GM12891 (cell line): Measurements from ENCODE around the gene AKT1.

Source experiments
- DNase-seq: peaks from one replicate; pipeline ENCODE4 v3.0.0; 2011; ENCODE audit warnings: low spot score; ENCODE audit not compliant: insufficient read length
- FAIRE-seq: peaks from 2 replicates; lab custom pipeline; 2011; peaks lifted over from hg19 to GRCh38; lab: Jason Lieb, UNC
- PAX5 ChIP-seq: IDR thresholded peaks from 2 replicates; pipeline ENCODE4 v1.6.1; 2011; ENCODE audit warnings: low read length, moderate library complexity, mild to moderate bottlenecking; ENCODE audit not compliant: insufficient read depth, severe bottlenecking
- POLR2A ChIP-seq: IDR thresholded peaks from 2 replicates; pipeline ENCODE4 v1.6.1; 2011; ENCODE audit warnings: low read depth, low read length, control low read depth
- POLR2AphosphoS5 ChIP-seq: IDR thresholded peaks from 2 replicates; pipeline ENCODE4 v1.6.1; 2011; ENCODE audit warnings: low read depth, low read length, control low read depth
- POU2F2 ChIP-seq: IDR thresholded peaks from 2 replicates; pipeline ENCODE4 v1.6.1; 2011; ENCODE audit warnings: low read depth, mild to moderate bottlenecking, control low read depth, low read length, moderate library complexity
- SPI1 ChIP-seq: IDR thresholded peaks from 2 replicates; pipeline ENCODE4 v1.6.1; 2011; ENCODE audit warnings: low read depth, low read length, control low read depth
- TAF1 ChIP-seq: IDR thresholded peaks from 2 replicates; pipeline ENCODE4 v1.6.1; 2011; ENCODE audit warnings: low read depth, low read length, control low read depth

AKT1 gene

DNA sequence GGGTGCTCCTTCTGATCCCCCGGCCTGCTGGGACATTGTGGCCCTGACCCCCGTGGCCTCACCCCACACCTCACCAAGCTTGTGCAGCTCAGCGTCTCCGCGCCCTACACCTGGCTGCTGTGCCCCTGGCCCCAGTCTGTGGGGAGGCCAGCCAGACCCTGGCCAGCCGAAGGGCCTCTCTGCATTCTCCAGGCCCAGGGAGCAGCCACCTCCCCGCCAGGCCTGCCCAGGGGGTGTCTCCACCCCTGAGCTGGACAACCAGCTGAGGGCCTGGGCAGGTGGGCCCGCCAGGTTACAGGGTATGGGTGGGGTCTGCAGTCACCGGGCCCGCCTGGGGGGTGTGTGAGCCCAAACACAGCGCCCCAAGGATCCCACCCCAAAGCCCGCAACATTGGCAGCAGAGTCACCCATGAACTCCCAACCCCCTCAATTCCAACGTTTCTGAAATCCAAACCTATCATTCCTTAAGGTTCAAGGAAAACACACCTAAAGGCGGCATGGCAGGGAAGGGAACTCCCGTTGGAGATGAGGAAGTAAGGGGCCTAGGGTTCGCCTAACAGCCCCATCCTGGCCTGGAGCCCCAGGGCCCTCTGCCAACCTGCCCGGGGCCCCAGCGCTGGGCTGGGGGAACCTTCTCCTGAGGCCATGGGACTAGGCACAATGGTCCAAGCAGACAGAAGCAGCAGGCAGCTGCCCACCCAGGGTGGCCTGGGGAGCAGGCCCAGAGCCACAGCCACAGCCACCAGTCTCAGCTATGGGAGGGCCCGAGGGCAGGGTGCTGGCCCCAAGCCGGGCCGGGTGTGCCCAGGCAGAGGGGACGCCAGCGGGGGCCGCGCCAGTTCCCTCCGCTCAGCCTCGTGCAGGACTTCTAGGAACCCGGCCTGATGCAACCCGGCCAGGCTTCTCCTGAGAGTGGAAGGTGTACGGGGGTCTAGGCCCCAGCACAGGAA lies 8.5 kb downstream of the AKT1 start:
- DNase-seq: no peak
- TF ChIP-seq POLR2A (no peak), PAX5 (no peak), POLR2AphosphoS5 (no peak), POU2F2 (no peak), SPI1 (no peak)
- FAIRE-seq: no peak

GRCh38 chr14:104786091-104786586 lies 9.4 kb downstream of the AKT1 start:
- FAIRE-seq (no peak), DNase-seq (no peak)
- TF ChIP-seq POU2F2 (no peak), POLR2AphosphoS5 (no peak), PAX5 (no peak), TAF1 (no peak), POLR2A (no peak), SPI1 (no peak)

DNA sequence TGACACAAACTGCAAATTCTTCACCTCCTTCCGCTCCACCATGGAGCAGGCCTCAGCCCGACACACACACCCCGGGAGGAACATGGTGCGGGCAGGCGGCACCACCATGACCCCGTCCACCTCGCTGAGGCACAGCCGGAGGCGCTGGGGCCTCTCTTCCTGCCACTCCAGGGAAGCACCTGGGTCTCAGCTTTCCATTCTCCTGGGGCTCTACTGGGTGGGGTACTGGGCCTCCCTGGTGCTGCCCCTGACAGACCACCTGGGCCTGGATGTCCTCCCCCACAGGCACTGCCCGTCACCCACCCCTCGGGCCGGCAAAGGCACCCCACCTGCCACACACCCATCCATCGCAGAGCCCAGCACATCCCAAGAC lies 9.9 kb downstream of the AKT1 start:
- DNase-seq: no peak
- no peak for TF ChIP-seq TAF1
- no peak for TF ChIP-seq PAX5
- no peak for TF ChIP-seq POU2F2
- TF ChIP-seq POLR2A: no peak
- TF ChIP-seq SPI1: no peak
- no peak for TF ChIP-seq POLR2AphosphoS5
- no peak for FAIRE-seq

DNA sequence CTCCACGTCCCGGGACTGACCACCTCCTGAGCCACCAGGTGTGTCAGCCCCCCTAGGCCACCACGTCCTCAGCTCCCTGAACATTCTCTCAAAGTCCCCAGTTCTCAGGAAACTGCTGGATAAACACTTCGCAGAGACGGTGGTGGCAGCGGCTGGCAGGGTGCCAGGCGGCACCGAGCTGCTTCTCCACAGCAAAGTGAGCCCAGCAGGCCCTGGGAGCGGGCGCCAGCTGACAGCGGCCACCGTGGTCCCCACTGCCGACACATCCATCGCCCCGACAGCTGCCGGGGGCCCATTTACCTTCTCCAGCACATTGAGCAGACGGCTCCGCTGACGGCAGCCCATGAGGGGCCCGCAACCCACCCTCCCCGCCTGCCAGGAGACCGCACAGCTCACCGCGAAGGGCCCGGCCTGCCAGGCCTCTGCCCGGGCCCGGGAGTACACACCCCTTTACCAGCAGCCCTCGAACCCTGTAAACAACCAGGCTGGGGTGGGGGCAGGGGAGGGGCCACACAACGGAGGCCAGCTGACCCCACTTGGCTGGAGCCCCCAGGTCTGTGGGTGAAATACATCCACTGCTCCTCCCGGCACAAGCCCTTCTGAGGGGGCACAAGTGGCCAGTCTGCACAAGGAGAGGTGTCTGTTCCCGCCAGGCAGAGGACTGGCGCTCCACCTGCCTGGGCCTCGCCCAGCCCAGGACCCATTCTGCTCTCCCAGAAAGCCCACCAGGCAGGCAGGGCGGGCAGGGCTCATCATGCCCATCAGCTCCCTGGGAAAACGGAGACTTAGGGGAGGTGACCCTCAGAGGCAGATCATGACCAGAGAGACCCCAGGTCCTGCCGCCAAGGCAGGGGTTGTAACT lies 10.5 kb downstream of the AKT1 start:
- DNase-seq (no peak), FAIRE-seq (no peak)
- no peak for TF ChIP-seq SPI1
- no peak for TF ChIP-seq PAX5
- no peak for TF ChIP-seq POLR2AphosphoS5
- no peak for TF ChIP-seq POU2F2
- no peak for TF ChIP-seq POLR2A
- TF ChIP-seq TAF1: no peak

- FAIRE-seq (no peak), DNase-seq (no peak)
- TF ChIP-seq PAX5 (no peak), POU2F2 (no peak), TAF1 (no peak), SPI1 (no peak), POLR2AphosphoS5 (no peak), POLR2A (no peak)
Measured at GRCh38 chr14:104784218-104784568, 11.4 kb downstream of the AKT1 start.

- TF ChIP-seq POLR2AphosphoS5: no peak
- no peak for TF ChIP-seq PAX5
- TF ChIP-seq SPI1: no peak
- TF ChIP-seq POLR2A: no peak
- TF ChIP-seq POU2F2: no peak
- TF ChIP-seq TAF1: no peak
- DNase-seq (no peak), FAIRE-seq (no peak)
Measured at GRCh38 chr14:104783484-104784217, 11.9 kb downstream of the AKT1 start.

- TF ChIP-seq POLR2A: no peak
- no peak for TF ChIP-seq TAF1
- no peak for TF ChIP-seq POLR2AphosphoS5
- no peak for DNase-seq
- no peak for FAIRE-seq
Measured at GRCh38 chr14:104782808-104783139, 12.8 kb downstream of the AKT1 start.

DNA sequence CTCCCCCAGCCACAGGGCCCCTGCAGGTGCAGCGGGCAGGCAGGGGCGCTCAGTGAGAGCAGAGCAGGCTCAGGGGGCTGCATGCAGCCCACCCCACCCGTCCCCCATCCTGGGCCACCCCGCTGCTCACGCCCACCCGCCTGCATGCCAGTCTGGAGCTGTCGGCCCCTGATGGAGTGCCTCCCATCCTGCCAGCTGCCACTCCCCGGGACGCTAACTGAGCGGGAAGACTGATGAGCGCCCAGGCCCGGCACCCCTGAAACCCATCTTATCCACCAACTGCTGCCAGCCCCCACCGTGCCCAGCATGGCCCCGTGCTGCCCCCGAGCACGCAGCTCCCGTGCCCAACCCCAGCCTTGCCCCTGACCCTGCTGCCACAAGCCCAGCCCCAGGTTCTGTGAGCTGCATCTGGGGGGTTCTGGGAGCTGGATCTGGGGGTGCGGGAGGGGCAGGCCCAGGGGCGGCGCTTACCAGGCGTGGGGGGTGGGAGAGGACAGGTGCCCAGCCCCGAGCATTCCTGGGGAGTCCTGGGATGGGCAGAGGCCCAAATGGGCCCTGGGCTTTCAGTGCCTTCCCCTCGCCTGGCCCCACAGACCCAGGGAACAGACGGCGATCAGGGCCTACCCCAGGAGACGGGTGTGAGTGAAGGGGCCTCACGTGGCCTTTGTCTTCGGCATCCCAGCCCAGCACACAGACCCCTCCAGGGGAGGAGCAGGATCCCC lies 13.3 kb downstream of the AKT1 start:
- FAIRE-seq: no peak
- TF ChIP-seq POLR2A: no peak
- TF ChIP-seq POLR2AphosphoS5: no peak
- TF ChIP-seq TAF1: no peak
- TF ChIP-seq PAX5: no peak
- no peak for TF ChIP-seq SPI1
- TF ChIP-seq POU2F2: no peak
- no peak for DNase-seq
